22Rv1 (cell line): ENCODE data around the gene ALDH1L1.

Source experiments
- H3K27ac ChIP-seq: fragments of 450-650 bp; 2 replicates; pipeline ENCODE4 v1.5.1; 2017
- ZFX ChIP-seq: fragments of 450-650 bp; IDR thresholded peaks from 2 replicates; pipeline ENCODE4 v1.6.1; 2017; ENCODE audit warnings: antibody characterized with exemption, borderline replicate concordance
- TF ChIP-seq, protein P1 (sequence below): fragments of 450-650 bp; IDR thresholded peaks from 2 replicates; pipeline ENCODE4 v1.5.1; 2017; ENCODE audit warnings: mild to moderate bottlenecking

The ALDH1L1 gene

DNA sequence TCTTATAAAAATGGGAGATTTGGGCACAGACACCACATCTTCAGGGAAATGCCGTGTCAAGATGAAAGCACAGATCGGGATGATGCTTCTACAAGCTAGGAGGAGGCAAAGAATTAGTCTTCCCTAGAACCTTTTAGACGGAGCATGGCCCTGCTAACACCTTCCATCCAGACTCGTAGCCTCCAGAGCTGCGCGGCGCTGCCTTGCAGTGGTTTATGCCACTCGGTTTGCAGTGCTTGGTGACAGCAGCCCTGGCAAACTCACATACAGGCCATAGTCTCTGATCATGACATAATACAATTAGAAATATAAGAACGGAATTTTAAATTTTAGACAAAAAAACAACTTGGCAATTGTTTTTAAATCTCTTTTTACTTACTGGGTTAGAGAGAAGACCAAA is 59.3 kb downstream of the ALDH1L1 start:
- H3K27ac ChIP-seq = no peak overlapping the region
- TF ChIP-seq, protein P1, sequence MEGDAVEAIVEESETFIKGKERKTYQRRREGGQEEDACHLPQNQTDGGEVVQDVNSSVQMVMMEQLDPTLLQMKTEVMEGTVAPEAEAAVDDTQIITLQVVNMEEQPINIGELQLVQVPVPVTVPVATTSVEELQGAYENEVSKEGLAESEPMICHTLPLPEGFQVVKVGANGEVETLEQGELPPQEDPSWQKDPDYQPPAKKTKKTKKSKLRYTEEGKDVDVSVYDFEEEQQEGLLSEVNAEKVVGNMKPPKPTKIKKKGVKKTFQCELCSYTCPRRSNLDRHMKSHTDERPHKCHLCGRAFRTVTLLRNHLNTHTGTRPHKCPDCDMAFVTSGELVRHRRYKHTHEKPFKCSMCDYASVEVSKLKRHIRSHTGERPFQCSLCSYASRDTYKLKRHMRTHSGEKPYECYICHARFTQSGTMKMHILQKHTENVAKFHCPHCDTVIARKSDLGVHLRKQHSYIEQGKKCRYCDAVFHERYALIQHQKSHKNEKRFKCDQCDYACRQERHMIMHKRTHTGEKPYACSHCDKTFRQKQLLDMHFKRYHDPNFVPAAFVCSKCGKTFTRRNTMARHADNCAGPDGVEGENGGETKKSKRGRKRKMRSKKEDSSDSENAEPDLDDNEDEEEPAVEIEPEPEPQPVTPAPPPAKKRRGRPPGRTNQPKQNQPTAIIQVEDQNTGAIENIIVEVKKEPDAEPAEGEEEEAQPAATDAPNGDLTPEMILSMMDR = no peak
- TF ChIP-seq ZFX = no peak

DNA sequence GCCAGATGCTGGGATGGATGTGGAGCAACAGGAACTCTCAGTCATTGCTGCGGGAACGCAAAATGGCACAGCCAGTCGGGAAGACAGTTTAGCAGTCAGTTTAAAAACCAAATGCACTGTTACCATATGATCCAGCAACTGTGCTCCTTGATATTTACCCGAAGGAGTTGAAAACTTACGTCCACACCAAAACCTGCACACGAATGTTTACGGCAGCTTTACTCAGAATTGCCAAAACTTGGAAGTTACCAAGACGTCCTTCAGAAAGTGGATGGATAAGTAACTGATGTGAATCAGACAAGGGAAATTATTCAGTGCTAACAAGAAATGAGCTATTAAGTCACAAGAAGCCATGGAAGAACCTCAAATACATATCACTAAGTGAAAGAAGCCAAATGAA is 60.4 kb downstream of the ALDH1L1 start:
- H3K27ac ChIP-seq = no peak overlapping the region
- TF ChIP-seq, protein P1 = no peak
- no peak for TF ChIP-seq ZFX

DNA sequence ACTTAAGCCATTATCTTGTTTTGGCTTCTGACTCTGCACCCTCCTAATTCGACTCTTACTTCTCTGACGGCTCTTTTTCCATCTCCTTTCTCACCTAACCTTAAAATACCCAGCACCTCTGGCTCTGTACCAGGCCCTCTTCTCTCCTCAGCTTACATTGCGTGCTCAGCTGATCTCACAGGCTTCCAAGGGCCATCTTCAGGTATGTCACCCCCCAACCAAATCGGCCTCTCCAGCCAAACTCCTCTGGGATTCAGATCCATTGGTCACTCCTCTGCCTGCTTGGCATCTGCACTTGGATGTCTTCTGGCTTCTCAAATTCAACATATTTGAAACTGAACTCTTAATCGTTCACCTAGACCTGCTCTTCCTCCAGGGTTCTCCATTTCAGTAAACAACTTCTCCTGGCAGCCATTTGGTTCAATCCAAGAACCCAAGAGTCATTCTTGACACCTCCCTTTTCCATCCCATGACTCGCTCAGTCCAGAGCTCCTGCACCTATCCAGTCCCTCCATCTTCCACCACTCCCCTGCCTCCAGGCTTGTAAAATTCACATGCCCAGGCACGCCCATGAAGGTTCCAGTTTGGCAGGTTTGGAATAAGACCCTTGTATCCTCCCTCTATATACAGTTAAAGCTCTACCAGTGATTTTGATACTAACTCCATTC is 61.2 kb downstream of the ALDH1L1 start:
- TF ChIP-seq, protein P1 = no peak
- no peak for TF ChIP-seq ZFX
- H3K27ac ChIP-seq = no peak overlapping the region

DNA sequence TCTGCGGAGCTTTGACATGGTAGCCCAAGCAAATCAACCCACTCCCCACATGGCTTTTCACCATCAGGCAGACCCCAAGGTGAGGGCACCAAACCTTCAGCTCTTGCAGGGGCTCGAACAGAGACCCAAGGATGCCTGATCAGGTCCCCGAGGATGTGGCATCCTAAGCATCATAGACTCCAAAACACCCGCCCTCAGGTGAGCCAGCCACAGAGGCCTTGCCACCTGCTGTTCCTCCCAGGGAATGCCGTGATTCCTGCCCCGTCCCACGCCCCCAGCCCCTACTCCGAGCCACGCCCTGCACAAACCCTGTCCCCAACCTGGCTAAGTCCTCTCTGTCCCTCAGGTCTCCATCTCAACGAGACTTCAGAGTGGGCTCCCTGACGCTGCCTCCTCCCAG is 61.8 kb downstream of the ALDH1L1 start:
- TF ChIP-seq, protein P1 = no peak
- TF ChIP-seq ZFX = no peak
- no peak overlapping the region for H3K27ac ChIP-seq

DNA sequence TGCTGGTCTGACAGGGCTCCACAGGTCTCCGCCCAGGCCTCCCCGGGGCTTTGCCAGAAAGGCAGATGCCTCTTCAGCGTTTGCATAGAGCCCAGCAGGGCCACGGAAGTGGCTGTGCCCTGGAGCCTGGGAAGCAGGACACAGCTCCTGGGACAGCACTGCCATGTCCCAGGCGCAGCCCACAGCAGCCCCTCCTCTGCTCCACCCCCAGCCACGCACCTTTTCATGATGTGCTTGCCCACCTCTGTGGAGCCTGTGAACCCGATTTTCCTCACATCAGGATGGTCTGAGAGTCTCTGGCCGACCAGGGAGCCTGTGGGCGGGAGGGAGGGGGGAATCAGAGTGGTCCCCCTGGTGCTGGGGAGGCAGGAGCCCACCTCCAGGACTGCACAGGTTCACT is 62.6 kb downstream of the ALDH1L1 start:
- no peak overlapping the region for H3K27ac ChIP-seq
- TF ChIP-seq ZFX = no peak
- TF ChIP-seq, protein P1 = no peak

DNA sequence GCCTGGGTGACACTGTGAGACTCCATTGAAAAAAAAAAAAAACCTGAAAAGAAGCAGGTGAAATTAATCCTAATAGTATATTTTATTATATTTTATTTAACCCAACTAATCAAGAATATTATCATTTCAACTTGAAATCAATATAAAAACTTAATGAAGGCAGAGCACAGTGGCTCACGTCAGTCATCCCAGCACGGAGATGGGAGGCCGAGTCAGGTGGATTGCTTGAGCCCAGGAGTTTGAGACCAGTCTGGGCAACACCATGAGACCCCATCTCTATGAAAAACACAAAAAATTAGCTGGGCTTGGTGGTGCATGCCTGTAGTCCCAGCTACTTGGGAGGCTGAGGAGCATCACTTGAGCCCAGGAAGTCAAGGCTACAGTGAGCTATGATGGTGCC is 63.2 kb downstream of the ALDH1L1 start:
- TF ChIP-seq, protein P1 = no peak
- no peak for TF ChIP-seq ZFX
- no peak overlapping the region for H3K27ac ChIP-seq

DNA sequence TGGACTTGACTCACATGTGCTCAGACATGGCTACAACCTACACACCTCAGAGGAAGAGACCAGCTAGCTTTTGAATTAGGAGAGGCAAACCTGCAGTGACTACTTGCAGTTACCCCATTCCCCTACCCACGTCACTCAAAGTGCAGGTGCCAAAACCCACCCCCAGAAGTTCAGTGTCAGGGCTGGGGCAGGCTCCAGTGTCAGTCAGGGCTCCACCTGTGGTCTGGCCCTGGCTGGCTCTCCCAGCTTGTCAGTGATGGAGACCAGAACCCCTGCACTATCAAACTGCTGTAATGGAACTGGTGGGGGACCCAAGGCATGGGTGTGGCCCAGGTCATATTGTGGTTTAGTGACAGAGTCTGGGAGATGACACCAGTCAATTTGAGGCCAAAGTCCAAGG is 63.9 kb downstream of the ALDH1L1 start:
- TF ChIP-seq, protein P1 = no peak
- no peak for TF ChIP-seq ZFX
- H3K27ac ChIP-seq = no peak overlapping the region
